RWPE1 (cell line): ENCODE results near the gene COL9A3.

ENCODE experiments used
- CTCF ChIA-PET: fragments of 350-600 bp; sonication (Branson Sonifier 250); formaldehyde crosslinking; extraction: SDS; loops from one replicate; lab custom pipeline; 2021; lab: Yijun Ruan, JAX
- POLR2A ChIA-PET: fragments of 400-600 bp; formaldehyde crosslinking; extraction: SDS; loops from one replicate; lab custom pipeline; 2020; ENCODE audit warnings: antibody characterized with exemption; ENCODE audit not compliant: low non-redundant PET; lab: Yijun Ruan, JAX
- DNase-seq: peaks from one replicate; pipeline ENCODE4 v3.0.0; 2012; ENCODE audit warnings: low spot score
- H3K27ac ChIP-seq: fragments of 450-650 bp; 2 replicates; pipeline ENCODE4 v1.5.1; 2017
- TF ChIP-seq, protein P1 (sequence below): fragments of 450-650 bp; conservative IDR thresholded peaks from 2 replicates; pipeline ENCODE4 v1.5.1; 2017; ENCODE audit warnings: low read depth, mild to moderate bottlenecking

Gene COL9A3

DNA sequence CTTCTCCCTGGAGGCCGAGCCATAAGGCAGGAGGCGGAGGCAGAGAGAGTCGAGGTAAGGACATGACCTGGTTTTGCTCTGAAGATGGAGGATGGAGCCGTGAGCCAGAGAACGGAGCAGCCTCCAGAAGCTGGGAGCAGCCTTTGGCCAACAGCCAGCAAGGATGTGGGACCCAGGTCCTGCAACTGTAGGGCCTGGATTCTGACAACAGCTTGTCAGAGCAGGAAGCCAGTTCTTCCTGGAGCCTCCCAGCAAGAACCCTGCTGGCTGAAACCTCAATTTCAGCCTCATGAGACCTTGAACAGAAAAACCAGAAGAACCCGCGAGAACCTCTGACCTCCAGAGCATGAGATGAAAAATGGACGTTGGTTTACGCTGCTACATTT lies 34.0 kb upstream of the COL9A3 start:
- TF ChIP-seq, protein P1, sequence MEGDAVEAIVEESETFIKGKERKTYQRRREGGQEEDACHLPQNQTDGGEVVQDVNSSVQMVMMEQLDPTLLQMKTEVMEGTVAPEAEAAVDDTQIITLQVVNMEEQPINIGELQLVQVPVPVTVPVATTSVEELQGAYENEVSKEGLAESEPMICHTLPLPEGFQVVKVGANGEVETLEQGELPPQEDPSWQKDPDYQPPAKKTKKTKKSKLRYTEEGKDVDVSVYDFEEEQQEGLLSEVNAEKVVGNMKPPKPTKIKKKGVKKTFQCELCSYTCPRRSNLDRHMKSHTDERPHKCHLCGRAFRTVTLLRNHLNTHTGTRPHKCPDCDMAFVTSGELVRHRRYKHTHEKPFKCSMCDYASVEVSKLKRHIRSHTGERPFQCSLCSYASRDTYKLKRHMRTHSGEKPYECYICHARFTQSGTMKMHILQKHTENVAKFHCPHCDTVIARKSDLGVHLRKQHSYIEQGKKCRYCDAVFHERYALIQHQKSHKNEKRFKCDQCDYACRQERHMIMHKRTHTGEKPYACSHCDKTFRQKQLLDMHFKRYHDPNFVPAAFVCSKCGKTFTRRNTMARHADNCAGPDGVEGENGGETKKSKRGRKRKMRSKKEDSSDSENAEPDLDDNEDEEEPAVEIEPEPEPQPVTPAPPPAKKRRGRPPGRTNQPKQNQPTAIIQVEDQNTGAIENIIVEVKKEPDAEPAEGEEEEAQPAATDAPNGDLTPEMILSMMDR: no peak
- DNase-seq: no peak
- POLR2A ChIA-PET: interaction anchor here (0.6 kb wide), 1 partner anchor 139 kb away, joined by 3 read pairs; no protein-coding TSS in a partner anchor
- CTCF ChIA-PET: interaction anchor here (0.6 to 1.9 kb wide), 5 partner anchors 9 to 594 kb away, joined by 3 to 14 read pairs (median 5); no protein-coding TSS in a partner anchor
- no peak overlapping the region for H3K27ac ChIP-seq

DNA sequence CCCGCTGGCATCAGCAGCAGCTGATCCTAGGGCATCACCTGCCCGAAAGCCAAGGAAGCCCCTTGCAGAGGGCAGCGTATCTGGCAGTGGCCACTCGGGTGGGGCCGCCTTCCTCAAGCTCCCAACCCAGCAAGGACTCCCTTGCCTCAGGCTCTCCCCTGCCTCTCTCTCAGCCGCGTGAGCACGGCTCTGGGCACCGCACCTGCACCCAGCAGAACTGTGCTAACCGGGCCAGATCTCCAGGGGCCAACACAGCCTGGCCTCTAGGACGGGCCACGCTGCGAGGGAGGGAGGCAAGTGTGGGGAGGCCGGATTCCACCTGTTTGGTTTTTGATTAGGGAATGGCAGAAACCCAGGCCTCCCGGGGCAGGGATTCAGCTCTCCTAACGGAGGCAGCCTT lies 32.4 kb upstream of the COL9A3 start:
- ChIA-PET CTCF (interaction anchor here (0.7 kb wide), 1 partner anchor 35 kb away, joined by 3 read pairs; no protein-coding TSS in a partner anchor), POLR2A (no interaction called here)
- no peak overlapping the region for H3K27ac ChIP-seq
- TF ChIP-seq, protein P1: no peak
- no peak for DNase-seq

DNA sequence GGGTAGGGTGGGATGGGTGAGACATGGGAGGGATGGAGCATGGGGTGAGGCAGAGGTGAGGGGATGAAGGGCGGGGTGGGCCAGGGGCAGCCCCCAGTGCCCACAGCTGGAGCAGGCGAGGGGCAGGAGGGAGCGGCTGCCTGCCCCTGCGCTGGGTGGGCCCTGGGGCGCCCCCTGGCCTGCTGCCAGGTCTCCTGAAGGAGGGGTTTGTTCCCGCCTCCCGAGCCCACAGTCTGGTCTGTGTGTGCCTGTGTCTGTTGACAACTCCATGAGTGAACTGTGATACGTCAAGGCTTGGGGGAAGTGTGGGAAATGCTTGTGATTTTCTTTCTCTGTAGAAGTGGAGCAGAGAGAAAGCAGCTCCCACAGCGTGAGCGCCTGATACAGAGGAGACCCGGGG lies 31.5 kb upstream of the COL9A3 start:
- H3K27ac ChIP-seq: no peak overlapping the region
- POLR2A ChIA-PET: interaction anchor here (0.6 kb wide), 1 partner anchor 87 kb away, joined by 6 read pairs; no protein-coding TSS in a partner anchor
- TF ChIP-seq, protein P1: no peak
- no peak for DNase-seq
- CTCF ChIA-PET: interaction anchor here (0.8 to 1.0 kb wide), 2 partner anchors 22 to 76 kb away, joined by 3 to 4 read pairs; no protein-coding TSS in a partner anchor

DNA sequence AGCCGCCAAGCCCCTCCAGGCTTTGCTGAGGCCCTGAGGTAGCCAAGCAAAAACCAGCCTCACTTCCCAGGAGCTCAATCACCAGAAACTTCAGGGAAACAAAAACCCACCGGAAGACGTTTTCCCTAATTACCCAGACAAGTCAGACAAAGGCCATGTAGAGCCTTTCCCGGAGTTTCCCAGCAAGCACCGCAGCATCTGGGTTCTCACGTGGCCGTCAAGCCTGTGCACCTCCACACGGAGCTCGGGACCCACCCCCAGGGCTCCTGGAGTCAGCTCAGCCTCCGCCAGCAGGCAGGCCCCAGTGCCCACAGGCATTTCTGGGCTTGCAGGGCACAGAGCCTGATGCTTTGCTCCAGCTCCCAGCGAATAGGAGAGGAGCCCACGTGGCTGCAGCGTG lies 30.7 kb upstream of the COL9A3 start:
- H3K27ac ChIP-seq: no peak overlapping the region
- no peak for DNase-seq
- ChIA-PET CTCF (interaction anchor here (0.6 to 1.0 kb wide), 4 partner anchors 22 to 376 kb away, joined by 3 to 4 read pairs (median 3); no protein-coding TSS in a partner anchor), POLR2A (interaction anchor here (0.6 kb wide), 1 partner anchor 88 kb away, joined by 6 read pairs; no protein-coding TSS in a partner anchor)
- TF ChIP-seq, protein P1: no peak

DNA sequence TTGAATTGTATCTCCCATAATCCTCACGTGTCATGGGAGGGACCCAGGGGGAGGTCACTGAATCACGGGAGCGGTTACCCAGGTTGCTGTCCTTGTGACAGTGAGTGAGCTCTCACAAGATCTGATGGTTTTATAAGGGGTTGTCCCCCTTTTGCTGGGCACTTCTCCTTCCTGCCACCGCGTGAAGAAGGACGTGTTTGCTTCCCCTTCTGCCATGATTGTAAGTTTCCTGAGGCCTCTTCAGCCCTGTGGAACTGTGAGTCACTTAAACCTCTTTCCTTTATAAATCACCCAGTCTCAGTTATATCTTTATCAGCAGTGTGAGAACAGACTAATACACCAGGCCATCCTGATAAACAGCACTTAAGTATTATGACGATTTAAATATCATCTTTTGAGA lies 29.5 kb upstream of the COL9A3 start:
- TF ChIP-seq, protein P1: no peak
- ChIA-PET POLR2A (no interaction called here), CTCF (no interaction called here)
- H3K27ac ChIP-seq: no peak overlapping the region
- no peak for DNase-seq

DNA sequence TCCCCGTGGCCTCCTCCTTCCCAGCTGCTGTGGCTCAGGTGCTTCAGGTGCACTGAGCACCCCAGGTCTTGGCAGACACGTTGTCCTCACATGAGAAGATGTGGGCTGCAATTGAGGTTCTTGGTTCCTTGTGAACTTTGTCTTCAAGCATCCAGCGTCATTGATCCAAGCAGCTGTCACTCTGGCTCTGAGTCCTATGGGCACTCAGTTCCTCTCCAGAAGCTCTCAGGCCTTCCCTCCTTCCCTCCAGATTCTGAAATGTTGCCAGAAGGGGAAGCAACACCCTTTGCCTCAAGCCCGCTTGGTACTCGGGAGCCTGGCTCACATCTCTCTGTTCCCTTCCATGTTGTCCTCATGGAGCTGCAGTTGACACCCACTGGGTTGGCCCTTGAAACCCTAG lies 29.0 kb upstream of the COL9A3 start:
- TF ChIP-seq, protein P1: no peak
- no peak for DNase-seq
- no peak overlapping the region for H3K27ac ChIP-seq
- CTCF ChIA-PET: interaction anchor here (0.5 to 1.5 kb wide), 4 partner anchors 20 to 217 kb away, joined by 3 to 6 read pairs (median 4); no protein-coding TSS in a partner anchor
- POLR2A ChIA-PET: no interaction called here
